IPS-NIHi11 (cell line): Measurements from ENCODE around the gene WNT9A.

Experiments used
- DNase-seq: peaks from one replicate; pipeline ENCODE4 v3.0.0; 2012; ENCODE audit warnings: mixed read lengths, low spot score

WNT9A gene

DNA sequence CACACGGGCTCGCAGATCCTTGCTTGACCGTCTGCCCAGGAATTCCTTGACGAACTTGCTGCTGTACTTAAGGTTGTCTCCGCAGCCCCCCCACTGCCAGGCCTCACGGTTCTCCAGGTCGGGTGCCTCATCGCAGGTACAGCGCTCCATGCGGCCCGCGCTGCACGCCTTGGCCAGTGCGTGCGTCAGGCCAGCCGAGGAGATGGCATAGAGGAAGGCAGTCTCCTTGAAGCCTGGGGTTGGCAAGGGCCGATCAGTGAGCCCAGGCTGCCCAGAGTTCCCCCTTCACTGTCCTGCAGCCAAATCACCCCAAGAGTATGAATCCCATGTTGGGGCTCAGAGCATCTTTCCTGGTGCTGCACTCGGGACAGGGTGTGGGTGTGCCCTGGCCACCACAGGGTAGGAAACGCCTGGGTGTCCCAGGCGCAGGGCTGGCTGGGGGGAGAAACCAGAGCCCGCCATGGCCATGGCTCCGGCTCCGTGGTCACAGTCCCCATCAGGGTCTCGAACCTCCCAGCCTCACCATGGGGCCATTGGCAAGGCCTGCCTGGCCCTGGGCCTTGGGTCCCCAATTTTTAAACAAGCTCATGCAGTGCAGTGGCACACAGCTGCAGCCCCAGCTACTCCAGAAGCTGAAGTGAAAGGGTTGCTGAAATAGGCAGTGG is 23.4 kb downstream of the WNT9A start:
- DNase-seq = no peak

DNA sequence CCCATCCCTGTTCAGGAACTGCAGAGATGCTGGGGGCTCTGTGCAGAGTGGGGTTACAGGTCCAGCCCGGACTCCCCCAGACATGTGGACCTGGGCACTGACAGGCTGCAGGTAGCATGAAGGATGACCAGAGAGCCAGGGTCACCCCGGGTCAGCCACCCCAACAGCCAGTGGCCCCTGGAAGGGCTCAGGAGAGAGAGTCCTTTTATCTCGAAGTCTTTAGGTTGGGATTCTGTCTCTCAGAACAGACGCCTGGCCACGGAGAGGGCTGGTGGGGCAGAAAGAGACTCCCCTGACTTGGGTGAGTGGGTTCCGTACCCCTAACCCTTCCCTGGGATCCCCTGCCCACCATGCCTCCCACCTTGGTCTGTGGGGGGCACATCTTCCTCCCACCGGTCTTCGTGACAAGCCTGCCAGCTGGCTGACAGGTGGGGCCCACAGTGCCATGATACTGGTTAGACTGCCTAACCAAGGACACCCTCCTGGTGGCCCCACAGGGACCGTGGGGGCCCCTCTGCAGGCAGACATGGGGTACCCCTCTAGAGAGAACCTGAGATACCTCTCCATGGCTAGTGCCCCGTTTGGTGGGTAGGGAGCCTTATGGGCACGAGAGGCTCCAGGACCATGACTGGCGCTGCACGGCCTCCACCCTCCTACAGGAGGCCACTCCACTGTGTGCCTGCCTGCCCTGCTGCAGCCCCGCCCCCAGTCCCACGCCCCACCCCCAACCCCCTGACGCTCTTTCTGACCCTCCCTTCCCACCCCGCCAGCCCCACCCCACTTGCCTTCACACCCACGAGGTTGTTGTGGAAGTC is 24.2 kb downstream of the WNT9A start:
- no peak for DNase-seq

DNA sequence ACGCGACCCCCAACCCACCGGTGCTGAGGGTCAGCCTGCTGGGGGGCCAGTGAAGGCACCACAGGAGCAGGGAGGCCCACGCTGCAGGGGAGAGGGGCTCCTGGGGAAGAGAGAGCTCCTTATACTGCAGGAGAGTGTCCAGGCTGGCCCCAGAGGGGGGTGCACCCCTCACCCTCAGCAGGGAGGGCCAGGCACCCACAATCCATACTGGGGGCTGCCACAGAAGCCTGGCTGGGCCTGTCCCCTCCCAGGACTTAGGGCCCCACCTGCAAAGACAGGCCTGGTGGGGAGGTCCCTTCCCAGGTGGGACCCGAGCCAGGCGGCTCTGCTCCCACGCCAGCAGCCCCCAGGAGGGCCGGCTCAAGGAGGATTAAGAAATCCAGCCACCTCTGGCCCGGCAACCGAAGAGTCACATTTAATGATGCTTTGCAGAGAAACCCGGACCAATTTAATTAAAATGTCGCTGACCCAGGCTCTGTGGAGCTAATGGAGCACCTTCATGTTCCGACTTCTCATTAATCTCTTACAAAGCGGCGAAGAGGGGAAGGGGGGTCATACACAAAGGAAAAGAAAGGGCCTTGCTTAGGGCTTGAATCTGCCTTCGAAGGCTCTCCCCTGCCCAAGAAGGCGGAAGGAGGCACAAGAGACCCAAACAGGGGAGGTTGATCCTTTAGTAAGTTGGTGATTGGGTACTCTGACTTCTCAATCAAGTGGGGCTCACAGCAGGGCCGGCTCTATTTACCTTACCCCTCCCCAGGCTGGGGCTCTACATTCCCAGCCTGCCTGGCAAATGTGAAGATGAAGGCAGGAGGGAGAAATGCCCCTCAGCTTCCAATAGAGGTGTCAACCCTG is 25.0 kb downstream of the WNT9A start:
- no peak for DNase-seq

DNA sequence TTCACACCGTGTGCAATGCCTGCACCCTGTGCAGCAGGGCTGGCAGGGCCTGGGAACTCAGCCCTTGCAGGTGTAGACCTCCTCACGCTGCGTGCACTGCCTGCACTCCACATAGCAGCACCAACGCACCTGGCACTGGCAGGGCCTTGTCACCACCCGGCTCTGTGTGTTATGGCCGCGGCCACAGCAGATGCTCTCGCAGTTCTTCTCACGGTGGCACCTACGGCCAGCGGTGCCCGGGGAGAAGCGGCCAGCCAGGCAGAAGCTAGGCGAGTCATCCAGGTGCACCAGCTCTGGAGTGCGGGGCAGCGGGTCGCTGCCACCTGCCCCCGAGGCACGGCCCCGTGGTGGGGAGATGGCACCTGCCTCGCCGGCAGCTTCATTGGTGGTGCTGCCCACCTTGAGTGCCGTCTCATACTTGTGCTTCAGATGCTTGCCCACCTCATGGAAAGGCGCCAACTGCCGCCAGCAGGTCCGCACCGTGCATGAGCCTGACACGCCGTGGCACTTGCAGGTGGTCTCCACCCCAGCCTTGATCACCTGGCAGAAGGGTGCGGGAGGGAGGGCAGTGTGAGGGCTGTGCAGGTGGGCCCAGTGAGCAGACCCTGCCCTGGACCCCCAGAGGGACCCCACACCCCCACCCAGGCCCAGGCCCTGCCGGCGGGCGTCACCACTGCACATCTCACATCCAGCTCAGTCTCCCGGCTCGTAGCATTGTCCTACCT is 26.1 kb downstream of the WNT9A start:
- DNase-seq = no peak

DNA sequence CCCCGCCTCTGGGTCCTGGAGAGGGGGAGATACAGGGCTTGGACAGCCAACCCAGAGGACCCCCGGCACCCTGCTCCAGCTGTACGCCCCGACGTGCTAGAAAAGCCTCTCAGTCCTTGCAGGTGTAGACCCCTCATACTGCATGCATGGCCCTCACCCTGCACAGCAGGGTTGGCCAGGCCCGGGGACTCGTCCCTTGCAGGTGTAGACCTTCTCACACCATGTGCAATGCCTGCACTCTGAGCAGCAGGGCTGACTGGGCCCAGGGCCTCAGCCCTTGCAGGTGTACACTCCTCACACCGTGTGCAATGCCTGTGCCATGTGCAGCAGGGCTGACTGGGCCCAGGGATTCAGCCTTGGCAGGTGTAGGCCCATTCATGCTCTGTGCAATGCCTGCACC is 26.8 kb downstream of the WNT9A start:
- DNase-seq = no peak

DNA sequence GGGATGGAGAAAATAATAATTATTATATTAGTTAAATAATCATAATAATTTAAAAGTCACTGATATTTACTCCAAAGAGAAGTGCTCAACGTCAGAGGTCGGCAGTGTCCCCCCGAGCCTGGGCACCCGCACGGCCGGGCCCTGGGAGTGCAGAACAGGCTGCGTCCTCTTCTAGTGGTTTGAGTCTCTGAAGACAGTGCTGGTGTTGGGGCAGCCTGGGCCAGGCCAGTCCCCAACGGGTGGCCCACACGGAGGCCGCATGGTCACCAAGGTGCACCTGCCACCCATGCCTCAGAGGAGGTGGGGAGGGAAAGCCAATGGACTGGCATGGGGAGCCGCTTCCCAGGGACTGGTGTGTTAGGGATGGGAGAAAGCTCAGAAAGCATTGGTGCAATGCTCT is 27.3 kb downstream of the WNT9A start:
- DNase-seq = no peak

DNA sequence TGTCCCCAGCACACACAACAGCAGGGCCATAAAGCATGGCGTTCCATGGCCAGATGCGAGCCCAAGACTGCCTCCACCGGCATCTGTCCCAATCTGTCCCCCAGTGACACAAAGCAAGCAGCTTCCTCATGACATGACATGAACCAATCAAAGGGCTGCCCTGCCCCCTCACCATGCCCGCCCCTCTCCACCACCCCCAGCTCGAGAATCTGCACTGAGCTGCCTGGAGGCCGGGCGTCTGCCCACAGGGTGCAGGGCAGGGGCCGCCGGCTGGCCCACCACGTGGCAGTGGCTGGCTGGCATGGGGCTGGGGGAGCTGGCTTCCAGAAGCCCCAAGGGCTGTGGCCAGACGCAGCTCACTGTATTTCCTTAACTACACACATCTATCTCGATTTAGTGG is 27.8 kb downstream of the WNT9A start:
- DNase-seq = peak; percentile 73

DNA sequence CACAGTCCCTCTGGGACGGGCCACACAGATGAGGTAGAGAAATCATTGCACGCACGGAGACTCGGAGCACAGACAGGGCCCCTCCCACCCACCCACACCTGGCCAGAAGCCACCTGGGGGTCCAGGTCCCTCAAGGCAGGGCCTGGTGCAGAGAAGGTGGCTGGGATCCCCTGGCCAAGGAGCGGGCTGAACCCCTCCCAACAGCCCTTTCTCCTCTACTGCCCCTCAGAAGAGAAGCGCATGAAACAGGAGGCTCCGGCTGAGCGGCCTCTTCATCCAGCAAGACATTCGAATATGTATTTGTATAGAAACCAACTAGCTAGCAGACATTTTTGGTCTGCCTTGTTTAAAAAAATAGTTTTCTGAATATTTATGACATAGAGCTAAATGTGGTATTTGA is 29.0 kb downstream of the WNT9A start:
- DNase-seq = no peak

DNA sequence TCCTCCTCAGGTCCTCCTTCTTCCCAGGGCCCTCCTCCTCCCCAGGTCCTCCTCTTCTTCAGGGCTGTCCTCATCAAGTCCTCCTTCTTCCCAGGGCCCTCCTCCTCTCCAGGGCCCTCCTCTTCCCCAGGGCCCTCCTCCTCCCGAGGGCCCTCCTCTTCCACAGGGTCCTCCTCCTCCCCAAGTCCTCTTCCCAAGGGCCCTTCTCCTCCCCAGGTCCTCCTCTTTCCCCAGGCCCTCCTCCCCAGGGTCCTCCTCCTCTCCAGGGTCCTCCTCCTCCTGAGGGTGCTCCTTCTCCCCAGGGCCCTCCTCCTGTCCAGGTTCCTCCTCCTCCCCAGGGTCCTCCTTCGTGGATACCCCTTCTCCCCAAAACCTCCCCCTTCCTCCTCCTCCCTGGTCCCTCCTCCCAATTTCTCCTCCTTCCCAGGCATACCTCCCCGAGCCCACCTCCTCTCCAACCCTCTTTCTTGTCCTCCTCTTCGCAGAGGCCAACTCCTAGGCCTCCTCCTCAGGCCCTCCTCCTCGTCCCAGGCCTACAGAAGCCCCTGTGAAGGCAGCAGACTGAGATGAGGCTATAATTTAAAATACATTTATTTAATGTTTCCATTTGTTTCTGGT is 29.5 kb downstream of the WNT9A start:
- no peak for DNase-seq

DNA sequence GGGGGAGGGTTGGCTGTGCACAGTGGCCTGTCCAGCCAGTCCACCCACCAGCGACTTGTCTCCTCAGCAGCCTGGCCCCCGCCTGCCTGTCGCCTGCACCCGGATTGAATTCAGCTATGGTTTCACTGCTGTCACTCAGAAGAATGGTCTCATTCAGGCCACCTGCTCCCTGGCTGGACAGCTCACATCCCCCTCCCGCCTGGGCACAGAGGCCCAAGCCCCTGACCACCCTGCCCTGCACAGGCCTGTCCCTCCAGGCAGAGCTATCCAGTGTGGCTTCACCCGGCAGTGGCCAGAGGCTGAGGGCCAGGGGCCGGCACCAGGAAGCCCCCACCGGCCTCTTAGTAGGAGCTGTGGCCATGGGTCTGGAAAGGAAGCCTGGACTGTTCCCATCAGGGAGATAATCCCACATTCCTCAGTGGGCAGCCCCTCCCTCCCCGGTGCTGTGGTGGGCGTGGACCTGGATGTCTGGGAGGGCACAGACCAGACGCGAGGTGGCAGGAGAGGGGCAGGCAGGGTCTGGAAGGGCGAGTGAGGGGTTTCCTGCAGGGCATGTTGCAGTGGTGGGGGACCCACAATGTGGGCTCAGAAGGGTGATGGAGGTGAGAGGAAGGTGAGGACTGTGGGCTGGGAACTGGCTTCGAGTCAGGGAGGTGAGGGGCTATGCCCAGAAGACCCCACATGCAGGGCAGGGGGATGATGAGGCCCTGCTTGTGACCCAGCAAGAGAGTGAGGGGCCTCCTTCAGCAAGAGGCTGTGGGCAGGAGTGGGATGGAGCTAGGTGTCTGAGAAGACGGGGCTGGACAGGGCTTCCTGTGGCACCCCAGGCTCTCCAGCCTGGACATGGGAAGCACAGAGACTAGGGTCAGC is 30.4 kb downstream of the WNT9A start:
- no peak for DNase-seq

DNA sequence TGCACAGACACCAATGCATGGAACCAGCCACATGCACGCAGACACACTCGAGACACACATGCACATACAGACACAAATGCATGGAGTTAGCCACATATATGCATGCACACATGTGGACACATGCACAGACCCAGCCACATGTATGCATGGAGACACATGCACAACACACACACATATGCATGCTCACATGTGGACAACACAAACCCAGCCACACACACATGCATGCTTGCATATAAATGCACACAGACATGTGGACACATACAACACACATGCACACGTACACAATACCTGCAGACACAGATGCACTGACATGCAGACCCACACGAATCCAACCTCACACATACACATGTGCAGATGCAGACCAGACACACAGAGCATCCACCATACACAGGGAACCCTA is 31.1 kb downstream of the WNT9A start:
- no peak for DNase-seq

DNA sequence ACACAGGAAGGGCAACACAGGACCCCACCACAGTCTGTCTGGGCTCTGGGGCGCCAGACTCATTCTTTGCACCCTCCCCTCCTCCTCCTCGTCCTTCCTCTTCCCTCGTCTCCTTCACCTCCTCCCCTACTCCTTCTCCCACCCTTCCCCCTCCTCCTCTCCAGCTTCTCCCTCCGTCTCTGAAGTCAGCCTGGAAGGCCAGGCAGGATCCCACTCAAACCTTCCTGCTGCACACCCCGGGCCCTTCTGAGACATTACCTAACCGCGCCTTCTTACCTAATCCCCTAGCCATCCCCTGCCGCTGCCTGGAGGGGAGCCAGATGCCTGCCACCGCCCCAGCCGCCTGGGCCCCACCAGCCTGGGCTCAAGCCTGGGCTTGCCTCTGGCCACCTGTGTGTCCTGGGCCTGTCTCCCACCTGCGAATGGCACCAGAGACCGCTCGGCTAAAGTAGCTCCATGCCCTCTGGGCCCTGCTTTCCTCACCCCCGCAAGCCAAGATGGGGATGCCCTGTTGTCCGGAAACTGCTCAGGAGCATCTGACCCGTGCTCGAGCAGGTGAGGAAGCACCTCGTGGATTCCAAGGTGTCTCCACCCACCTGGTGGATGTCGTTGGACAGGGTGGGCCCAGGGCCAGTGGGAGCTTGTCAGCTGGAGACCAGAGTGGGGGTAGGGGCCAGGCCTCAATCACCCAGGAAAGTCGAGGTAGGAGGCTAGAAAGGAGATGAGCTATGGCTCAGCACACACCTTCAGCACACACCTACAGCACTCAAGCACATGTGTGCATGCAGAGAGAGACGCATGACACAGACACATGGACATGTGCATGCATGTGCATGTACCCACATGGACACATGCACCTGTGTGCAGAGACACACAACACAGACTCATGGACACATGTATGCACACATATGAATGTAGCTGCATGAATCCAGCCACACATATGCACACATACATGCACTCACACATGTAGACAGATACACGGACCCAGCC is 31.9 kb downstream of the WNT9A start:
- DNase-seq = peak; percentile 64

DNA sequence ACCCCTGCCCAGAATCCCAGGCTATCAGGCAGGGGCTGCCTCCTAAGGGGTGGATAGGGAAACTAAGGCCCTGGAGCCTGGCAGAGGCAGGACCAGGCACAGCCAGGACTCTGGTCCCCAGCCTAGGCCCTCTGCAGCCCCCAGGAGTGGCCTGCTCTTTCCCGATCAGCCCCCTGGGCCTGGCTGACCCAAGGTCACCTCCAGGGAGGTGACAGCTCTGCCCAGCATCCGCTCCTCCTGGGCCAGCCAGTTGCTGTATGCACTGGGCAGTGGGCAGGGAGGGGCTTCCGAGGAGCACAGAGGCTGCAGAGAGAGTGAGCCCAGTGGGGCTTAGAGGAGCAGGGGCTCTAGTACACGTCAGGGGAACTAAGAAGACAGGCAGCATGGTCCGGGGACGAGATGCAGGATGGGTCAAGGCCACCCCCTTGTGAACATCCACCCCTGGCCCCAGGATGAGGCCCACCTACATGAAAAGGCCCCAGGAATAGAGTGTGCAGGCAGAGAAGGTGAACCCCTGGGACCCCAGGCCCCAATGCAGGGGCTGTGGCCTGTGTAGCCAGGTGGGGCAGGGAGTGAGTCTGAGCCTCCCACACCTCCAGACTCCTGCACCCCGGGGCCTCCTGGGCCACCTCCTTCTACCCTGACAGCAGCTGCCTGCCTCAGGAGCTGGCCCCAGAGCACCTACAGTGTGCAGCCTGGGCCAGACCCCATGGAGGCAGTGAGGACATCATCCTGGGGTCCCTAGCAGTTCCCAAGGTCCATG is 32.8 kb downstream of the WNT9A start:
- DNase-seq = no peak

DNA sequence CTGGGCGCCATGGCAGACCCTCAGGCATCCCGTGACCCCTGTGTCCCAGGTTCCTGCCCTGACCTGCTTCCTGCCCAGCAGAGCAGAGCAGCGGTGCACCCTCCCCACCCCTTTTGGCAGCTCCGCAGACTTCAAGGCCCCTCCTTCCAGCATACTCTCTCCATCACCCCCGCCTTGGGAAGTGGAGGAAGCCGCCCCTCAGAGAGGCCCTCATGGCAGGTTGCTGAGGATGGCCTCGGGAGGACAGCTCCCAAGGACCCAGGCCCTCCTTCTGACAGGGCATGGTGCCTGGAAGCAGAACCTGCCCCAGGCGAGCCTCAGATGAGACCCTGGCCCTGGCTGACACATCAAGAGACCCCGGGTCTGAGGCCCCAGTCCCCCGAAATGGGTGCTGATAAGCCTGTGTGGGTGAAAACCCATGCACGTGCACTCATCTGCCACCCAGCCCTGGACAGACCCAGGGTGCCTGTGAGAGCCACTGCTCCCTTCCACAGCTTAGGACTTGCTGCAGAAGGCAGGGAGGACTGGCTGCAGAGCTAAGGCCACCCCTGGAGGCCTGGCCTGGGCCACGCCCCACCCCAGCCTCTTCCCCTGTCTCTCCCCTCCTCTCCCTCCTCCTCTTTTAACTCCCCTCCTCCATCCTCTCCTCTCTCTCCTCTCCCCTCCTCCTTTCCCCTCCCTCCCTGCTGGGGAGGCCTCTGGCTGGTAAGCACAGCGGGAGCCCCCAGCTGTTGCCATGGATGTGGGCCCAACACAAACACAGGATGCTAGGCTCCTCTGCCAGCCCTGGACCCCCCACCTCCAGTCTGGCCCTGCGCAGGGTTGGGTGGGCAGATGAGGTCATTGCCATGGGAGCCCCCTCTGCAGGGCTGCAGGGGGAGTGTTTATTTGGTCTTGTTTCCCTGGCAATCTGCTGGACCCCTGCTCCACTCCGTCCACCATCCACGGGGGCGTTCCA is 33.7 kb downstream of the WNT9A start:
- no peak for DNase-seq

DNA sequence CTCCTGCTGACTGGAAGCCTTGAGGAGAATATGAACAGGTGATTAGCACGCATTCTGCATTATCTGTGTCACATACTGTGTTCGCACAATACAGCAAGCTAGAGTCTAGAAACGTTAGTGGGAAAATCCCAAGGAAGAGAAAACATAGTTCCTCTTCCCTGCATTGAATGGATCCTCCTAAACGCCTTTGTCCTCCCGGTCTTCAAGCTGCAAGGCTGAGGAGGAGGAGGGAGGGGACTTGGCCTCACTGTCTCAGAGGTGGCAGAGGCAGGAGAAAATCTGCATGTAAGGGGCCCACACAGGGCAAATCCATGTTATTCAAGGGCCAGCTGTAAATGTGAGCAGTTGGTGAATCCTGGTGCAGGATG is 34.4 kb downstream of the WNT9A start:
- no peak for DNase-seq

DNA sequence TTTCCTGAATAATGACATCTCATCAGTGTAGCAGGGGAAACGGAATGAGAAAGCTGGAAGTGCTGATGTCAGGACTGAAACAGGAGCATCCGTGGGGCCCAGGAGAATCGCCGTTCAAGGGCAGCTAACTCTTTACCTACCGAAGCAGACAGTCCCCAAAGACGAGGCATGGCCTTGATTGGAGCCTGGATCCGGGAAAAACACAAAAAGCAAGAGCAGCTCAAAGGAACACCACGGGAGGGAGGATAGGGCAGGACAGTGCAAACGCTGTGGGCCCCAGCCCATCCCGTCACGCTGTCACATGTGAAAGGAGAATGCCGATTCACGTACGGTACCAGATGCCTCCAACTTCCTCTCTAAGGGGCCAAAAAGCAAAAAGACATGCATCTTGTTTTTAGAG is 34.9 kb downstream of the WNT9A start:
- no peak for DNase-seq

DNA sequence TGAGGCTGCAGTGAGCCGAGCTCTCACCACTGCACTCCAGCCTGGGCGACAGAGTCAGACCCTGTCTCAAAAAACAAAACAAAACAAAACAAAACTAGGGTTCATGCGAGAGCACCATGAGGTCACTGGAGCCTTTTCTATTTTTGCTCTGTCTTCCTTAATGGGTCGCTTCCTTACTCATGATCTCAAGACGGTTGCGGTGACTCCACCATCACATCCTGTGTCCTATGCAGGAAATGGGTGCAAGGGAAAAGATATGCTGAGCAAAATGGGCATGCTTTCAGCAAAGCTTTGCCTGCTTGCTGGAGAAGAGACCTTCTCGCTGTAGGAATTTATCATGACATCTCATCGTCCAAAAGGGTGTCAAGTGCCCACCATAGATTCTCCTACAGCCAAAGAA is 36.4 kb downstream of the WNT9A start:
- no peak for DNase-seq
